Kidney (tissue), 14 donors: ENCODE results near the gene PLET1. TPM values are rescaled to one million over a fixed set of nuclear protein-coding genes. Genes with fewer than 3 reads are reported as not detected.

ENCODE experiments used
- DNase-seq, 5 donors: peaks; one replicate each; pipeline ENCODE4 v3.0.0-alpha.2; 2013 to 2020
- FAIRE-seq: peaks from 2 replicates; lab custom pipeline; 2012; peaks lifted over from hg19 to GRCh38; lab: Jason Lieb, UNC
- H3K27ac ChIP-seq, 2 donors: one replicate each; pipeline ENCODE4 v1.7.0; 2013; ENCODE audit warnings: low read depth in 2 of 2, low read length in 2 of 2, inconsistent platforms in 1 of 2
- H3K27me3 ChIP-seq: one replicate; pipeline ENCODE4 v1.7.1; 2013; ENCODE audit warnings: low read length, inconsistent platforms; ENCODE audit not compliant: control insufficient read depth, insufficient read depth
- H3K36me3 ChIP-seq, 3 donors: one replicate each; pipeline versions ENCODE4 v1.7.0 to v1.7.1; 2013; ENCODE audit warnings: low read length in 3 of 3, control low read depth in 1 of 3, inconsistent platforms in 1 of 3; ENCODE audit not compliant: insufficient read depth in 3 of 3, control insufficient read depth in 2 of 3
- H3K4me1 ChIP-seq, 3 donors: one replicate each; pipeline versions ENCODE4 v1.7.0 to v1.7.1; 2013; ENCODE audit warnings: low read length in 3 of 3, inconsistent platforms in 1 of 3, low read depth in 1 of 3; ENCODE audit not compliant: control insufficient read depth in 2 of 3, insufficient read depth in 2 of 3
- H3K4me3 ChIP-seq, 3 donors: one replicate each; pipeline versions ENCODE4 v1.7.0 to v1.8.1; 2013; ENCODE audit warnings: low read length in 3 of 3, control low read depth in 1 of 3, inconsistent platforms in 1 of 3
- H3K9ac ChIP-seq, 3 donors: one replicate each; pipeline versions ENCODE4 v1.7.0 to v1.7.1; 2013; ENCODE audit warnings: low read length in 3 of 3, control low read depth in 1 of 3, inconsistent platforms in 1 of 3
- H3K9me3 ChIP-seq, 3 donors: one replicate each; pipeline versions ENCODE4 v1.7.0 to v1.7.1; 2013; ENCODE audit warnings: low read length in 3 of 3, control low read depth in 1 of 3, inconsistent platforms in 1 of 3; ENCODE audit not compliant: control insufficient read depth in 2 of 3, insufficient read depth in 1 of 3
- CTCF ChIP-seq: IDR thresholded peaks from 3 replicates; pipeline ENCODE4 v1.5.1; 2012; ENCODE audit warnings: mild to moderate bottlenecking, moderate library complexity, borderline replicate concordance; ENCODE audit not compliant: insufficient read depth; ENCODE audit errors: extremely low read depth
- intact Hi-C: fragments of 100-400 bp; cut with DNase I; formaldehyde crosslinking; loops from one replicate; pipeline ENCODE4 v1.11.1; 2022
- polyA plus RNA-seq: library from polyadenylated mRNA; stranded (reverse); fragments of 350-450 nt; fragmentation: Illumina TruSeq; extraction: RNeasy Lipid Tissue Mini Kit (QIAGEN cat#74804); gene quantifications from one replicate; pipeline ENCODE4 v1.2.3, GENCODE V29; 2014; ENCODE audit warnings: low read depth, low replicate concordance; ENCODE audit not compliant: insufficient read depth
- total RNA-seq: library from RNA; stranded (reverse); fragmentation: NEBNext Ultra II Directional; extraction: Animal tissue kit (Norgen Biotek cat#: 25700); gene quantifications from one replicate; pipeline ENCODE4 v1.2.1, GENCODE V29; 2021
- donor health status: control.
- donor health status: control.
- donor health status: control.
- donor health status: control.
- donor health status: control.
- donor health status: DM: yes; HTN: yes; CAD: no.
- donor health status: Normal renal cell carcinoma (clear cell type).

The PLET1 gene
- total and polyA plus RNA-seq, 2 donors from 2014 or later = not detected

- no peak for TF ChIP-seq CTCF
- Histone ChIP-seq H3K9ac (peak overlapping the region in 2 of 3 donors; percentile 4 to 53), H3K27ac (no peak overlapping the region), H3K4me1 (peaks cover 0 to 4% (median 0%) of the 10 kb centered on the region in 3 donors), H3K27me3 (no peaks in the 10 kb centered on the region), H3K4me3 (peak overlapping the region; percentile 25 to 70 (median 64)), H3K9me3 (no peaks in the 10 kb centered on the region), H3K36me3 (no peaks in the 10 kb centered on the region)
- no peak for FAIRE-seq
- peak in 1 of 5 donors; percentile 14 for DNase-seq
- intact Hi-C loops = no loop called here
Observed at GRCh38 chr11:112290493-112290850, 29.8 kb upstream of the PLET1 start.

DNA sequence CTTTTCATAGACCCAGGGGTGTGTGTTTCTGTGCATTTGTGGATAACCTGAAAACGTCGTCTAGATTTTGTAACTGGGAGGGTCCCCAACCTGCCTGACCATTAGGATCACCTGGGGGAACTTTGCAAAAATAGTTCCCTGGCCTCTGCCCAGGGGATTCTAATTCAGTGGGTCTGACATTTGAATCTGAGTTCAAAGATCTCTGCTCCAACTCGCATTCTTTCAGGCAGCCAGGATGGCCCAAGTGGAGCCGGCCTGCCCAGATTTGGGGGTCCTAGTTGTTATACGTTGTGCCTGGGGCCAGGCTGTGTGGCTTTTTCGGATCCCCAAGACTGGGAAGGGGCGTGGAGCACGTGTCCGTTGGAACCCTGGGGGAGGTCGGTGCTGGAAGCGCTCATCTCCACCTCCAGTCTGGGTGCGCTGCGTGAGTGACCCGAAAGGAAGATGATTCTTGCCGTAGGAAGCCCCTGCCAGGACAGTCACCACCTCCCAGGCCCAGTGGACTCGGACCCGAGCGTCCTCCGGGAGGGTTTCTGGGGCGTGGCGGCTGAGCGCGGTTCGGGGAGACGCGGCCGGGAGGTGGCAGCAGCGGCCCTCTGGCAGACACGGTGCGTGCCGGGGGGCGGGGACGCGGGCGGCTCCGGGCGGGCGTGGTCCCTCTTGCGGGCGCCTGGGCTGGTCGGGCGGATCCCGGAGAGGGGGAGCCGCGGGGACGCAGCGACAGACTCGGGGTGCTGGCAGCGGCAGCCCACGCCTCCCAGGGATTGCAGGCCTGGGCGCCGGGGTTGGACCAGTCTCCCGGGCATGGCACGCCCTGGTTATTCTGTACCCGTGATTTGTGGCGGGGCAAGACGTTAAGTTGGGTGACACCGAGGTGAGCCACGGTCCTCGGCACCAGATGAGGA lies 29.2 kb upstream of the PLET1 start:
- peak; percentile 79 for TF ChIP-seq CTCF
- no peak for FAIRE-seq
- Histone ChIP-seq H3K4me1 (peaks cover 0 to 4% (median 0%) of the 10 kb centered on the region in 3 donors), H3K9ac (peak overlapping the region in 2 of 3 donors; percentile 4 to 53), H3K27me3 (no peaks in the 10 kb centered on the region), H3K4me3 (peak overlapping the region; percentile 25 to 70 (median 64)), H3K9me3 (no peaks in the 10 kb centered on the region), H3K36me3 (no peaks in the 10 kb centered on the region), H3K27ac (no peak overlapping the region)
- DNase-seq = peak; percentile 68 to 92 (median 85)
- intact Hi-C loops = no loop called here

DNA sequence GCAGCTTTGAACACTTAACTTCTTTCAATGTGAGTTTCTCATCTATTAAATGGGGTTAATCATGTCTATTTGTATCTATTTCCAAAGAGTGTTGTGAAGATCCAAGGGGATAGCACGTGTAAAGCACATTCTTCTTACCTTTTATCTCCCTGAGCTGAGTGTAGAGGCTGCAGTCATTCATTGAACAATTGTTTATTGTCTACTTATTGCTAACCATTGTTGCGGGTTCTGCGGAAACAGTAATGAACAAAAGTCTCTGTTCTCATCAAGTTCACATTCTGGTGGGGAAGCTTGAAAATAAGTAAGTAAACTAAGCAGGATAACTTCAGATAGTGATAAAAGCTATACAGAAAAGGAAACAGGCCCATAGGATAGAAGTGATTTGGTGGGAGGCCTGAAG lies 27.4 kb upstream of the PLET1 start:
- H3K4me3 ChIP-seq = no peak overlapping the region
- intact Hi-C loops = no loop called here
- no peak for FAIRE-seq

More for the DNA sequence above, 27.4 kb upstream of the PLET1 start:
- H3K27ac ChIP-seq = no peak overlapping the region
- no peaks in the 10 kb centered on the region for H3K36me3 ChIP-seq
- H3K9me3 ChIP-seq = no peaks in the 10 kb centered on the region
- no peaks in the 10 kb centered on the region for H3K27me3 ChIP-seq
- TF ChIP-seq CTCF = no peak
- H3K9ac ChIP-seq = no peak overlapping the region
- no peak for DNase-seq
- peaks cover 0 to 4% (median 0%) of the 10 kb centered on the region in 3 donors for H3K4me1 ChIP-seq
